Measurements from ENCODE around the gene SEL1L. TPM values are rescaled to one million over a fixed set of nuclear protein-coding genes. Genes with fewer than 3 reads are reported as not detected.

SEL1L gene
- total RNA-seq, 1 donor from 2014 or later = 82.6 TPM

GRCh38 chr14:81509321-81509720 lies 24.3 kb downstream of the SEL1L start:
- no peak for DNase-seq (ENCODE audit: low read depth)
- H3K27me3 ChIP-seq (ENCODE audit: control insufficient read depth, insufficient read depth, low read length) = no peaks in the 10 kb centered on the region
- no peak overlapping the region for H3K4me3 ChIP-seq (ENCODE audit: low read depth, low read length)
- H3K36me3 ChIP-seq (ENCODE audit: control insufficient read depth, insufficient read depth, low read length) = peaks cover 2% of the 10 kb centered on the region
- TF ChIP-seq CTCF (IDR thresholded peaks at IDR 0.05; ENCODE audit: insufficient read depth, low read length, poor library complexity, severe bottlenecking) = no peak

GRCh38 chr14:81506487-81506886 lies 27.2 kb downstream of the SEL1L start:
- DNase-seq (ENCODE audit: low read depth) = no peak
- H3K27me3 ChIP-seq (ENCODE audit: control insufficient read depth, insufficient read depth, low read length) = no peaks in the 10 kb centered on the region
- peaks cover 2% of the 10 kb centered on the region for H3K36me3 ChIP-seq (ENCODE audit: control insufficient read depth, insufficient read depth, low read length)
- H3K4me3 ChIP-seq (ENCODE audit: low read depth, low read length) = no peak overlapping the region
- TF ChIP-seq CTCF (IDR thresholded peaks at IDR 0.05; ENCODE audit: insufficient read depth, low read length, poor library complexity, severe bottlenecking) = no peak

GRCh38 chr14:81504864-81505263 lies 28.8 kb downstream of the SEL1L start:
- no peak for TF ChIP-seq CTCF (IDR thresholded peaks at IDR 0.05; ENCODE audit: insufficient read depth, low read length, poor library complexity, severe bottlenecking)
- DNase-seq (ENCODE audit: low read depth) = no peak
- H3K27me3 ChIP-seq (ENCODE audit: control insufficient read depth, insufficient read depth, low read length) = no peaks in the 10 kb centered on the region
- peaks cover 2% of the 10 kb centered on the region for H3K36me3 ChIP-seq (ENCODE audit: control insufficient read depth, insufficient read depth, low read length)
- H3K4me3 ChIP-seq (ENCODE audit: low read depth, low read length) = no peak overlapping the region

- Histone ChIP-seq H3K27me3 (ENCODE audit: control insufficient read depth, insufficient read depth, low read length) (no peaks in the 10 kb centered on the region), H3K36me3 (ENCODE audit: control insufficient read depth, insufficient read depth, low read length) (peaks cover 3% of the 10 kb centered on the region), H3K4me3 (ENCODE audit: low read depth, low read length) (no peak overlapping the region)
- no peak for DNase-seq (ENCODE audit: low read depth)
- TF ChIP-seq CTCF (IDR thresholded peaks at IDR 0.05; ENCODE audit: insufficient read depth, low read length, poor library complexity, severe bottlenecking) = no peak
Observed at GRCh38 chr14:81485781-81486180, 47.9 kb downstream of the SEL1L start.

GRCh38 chr14:81485372-81485771 lies 48.3 kb downstream of the SEL1L start:
- TF ChIP-seq CTCF (IDR thresholded peaks at IDR 0.05; ENCODE audit: insufficient read depth, low read length, poor library complexity, severe bottlenecking) = no peak
- no peak for DNase-seq (ENCODE audit: low read depth)
- H3K36me3 ChIP-seq (ENCODE audit: control insufficient read depth, insufficient read depth, low read length) = peaks cover 3% of the 10 kb centered on the region

GRCh38 chr14:81484120-81484519 lies 49.5 kb downstream of the SEL1L start:
- H3K4me3 ChIP-seq (ENCODE audit: low read depth, low read length) = no peak overlapping the region
- TF ChIP-seq CTCF (IDR thresholded peaks at IDR 0.05; ENCODE audit: insufficient read depth, low read length, poor library complexity, severe bottlenecking) = no peak
- no peak for DNase-seq (ENCODE audit: low read depth)
- peaks cover 4% of the 10 kb centered on the region for H3K36me3 ChIP-seq (ENCODE audit: control insufficient read depth, insufficient read depth, low read length)
- no peaks in the 10 kb centered on the region for H3K27me3 ChIP-seq (ENCODE audit: control insufficient read depth, insufficient read depth, low read length)

More at GRCh38 chr14:81485372-81485771, 48.3 kb downstream of the SEL1L start:
- Histone ChIP-seq H3K4me3 (ENCODE audit: low read depth, low read length) (no peak overlapping the region), H3K27me3 (ENCODE audit: control insufficient read depth, insufficient read depth, low read length) (no peaks in the 10 kb centered on the region)
